GM12801 (cell line): ENCODE results near the gene NUP58.

ENCODE experiments used
- TF ChIP-seq, protein P1 (sequence below): IDR thresholded peaks from one replicate; pipeline ENCODE4 v1.5.1; 2011; ENCODE audit warnings: control low read depth; ENCODE audit not compliant: insufficient read length; ENCODE audit errors: extremely low read depth

NUP58 gene

DNA sequence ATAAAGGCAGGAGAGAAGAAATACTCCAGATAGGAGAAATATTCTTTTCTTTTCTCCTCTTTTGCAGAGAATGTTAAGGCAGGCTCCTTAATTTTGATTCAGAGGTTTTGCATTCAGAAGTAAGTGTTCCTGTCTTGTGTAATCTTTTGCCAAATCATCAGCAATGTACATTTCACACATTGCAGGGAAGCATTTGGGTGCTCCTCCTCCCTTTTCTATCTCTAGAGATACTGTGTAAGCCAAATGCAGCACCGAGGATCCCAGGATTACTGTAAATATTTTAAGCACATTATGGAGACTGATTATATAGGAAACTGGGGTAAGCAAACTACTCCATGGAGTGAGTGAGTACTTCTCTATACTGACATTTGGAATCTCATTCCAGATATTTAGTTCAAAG lies 77.6 kb downstream of the NUP58 start:
- TF ChIP-seq, protein P1, sequence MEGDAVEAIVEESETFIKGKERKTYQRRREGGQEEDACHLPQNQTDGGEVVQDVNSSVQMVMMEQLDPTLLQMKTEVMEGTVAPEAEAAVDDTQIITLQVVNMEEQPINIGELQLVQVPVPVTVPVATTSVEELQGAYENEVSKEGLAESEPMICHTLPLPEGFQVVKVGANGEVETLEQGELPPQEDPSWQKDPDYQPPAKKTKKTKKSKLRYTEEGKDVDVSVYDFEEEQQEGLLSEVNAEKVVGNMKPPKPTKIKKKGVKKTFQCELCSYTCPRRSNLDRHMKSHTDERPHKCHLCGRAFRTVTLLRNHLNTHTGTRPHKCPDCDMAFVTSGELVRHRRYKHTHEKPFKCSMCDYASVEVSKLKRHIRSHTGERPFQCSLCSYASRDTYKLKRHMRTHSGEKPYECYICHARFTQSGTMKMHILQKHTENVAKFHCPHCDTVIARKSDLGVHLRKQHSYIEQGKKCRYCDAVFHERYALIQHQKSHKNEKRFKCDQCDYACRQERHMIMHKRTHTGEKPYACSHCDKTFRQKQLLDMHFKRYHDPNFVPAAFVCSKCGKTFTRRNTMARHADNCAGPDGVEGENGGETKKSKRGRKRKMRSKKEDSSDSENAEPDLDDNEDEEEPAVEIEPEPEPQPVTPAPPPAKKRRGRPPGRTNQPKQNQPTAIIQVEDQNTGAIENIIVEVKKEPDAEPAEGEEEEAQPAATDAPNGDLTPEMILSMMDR: no peak

DNA sequence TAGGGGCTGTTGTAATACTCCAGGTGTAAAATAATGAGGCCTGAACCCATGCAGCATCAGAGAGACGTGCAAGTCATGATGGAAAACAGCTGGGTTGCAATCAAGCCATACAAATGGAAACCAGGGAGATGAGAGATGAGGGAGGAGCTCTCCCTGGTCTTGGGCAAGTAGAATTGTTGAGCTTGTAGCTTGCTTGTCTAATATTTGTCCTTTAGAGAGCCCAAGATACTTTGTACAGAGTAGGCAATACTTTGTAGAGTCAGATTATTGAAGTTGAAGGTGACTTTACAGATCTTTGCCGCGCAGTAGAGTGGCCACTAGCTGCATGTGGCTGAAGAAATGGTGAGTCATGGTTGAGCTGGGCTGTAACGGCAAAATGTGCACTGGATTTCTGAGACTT lies 78.7 kb downstream of the NUP58 start:
- TF ChIP-seq, protein P1: no peak

DNA sequence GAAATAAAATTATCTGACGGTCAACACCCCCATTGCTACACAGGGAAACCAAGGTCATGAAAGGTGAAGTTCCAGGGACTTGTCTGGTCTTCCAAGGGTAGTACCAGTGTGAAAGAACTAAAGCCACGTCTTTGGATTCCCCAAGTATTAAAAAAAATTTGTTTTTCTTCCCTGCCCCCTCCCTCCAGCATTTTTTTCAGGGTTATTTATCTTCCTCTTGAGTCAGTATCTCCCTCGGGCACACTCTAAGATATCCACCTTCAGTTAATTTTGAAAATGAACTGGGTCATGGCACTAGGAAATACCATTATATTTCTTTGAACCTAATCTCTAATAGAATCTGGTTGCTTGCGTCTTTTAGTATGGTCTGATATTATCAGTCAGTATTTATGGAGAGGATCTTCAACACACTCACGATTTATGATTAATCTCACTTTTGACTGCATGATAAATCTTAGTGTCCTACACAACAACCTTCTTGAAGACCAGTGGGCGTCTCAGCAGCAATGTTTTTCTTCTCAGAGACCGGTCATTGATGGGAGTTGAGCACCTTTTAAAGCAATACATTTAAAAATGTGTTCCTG lies 79.4 kb downstream of the NUP58 start:
- TF ChIP-seq, protein P1: no peak

DNA sequence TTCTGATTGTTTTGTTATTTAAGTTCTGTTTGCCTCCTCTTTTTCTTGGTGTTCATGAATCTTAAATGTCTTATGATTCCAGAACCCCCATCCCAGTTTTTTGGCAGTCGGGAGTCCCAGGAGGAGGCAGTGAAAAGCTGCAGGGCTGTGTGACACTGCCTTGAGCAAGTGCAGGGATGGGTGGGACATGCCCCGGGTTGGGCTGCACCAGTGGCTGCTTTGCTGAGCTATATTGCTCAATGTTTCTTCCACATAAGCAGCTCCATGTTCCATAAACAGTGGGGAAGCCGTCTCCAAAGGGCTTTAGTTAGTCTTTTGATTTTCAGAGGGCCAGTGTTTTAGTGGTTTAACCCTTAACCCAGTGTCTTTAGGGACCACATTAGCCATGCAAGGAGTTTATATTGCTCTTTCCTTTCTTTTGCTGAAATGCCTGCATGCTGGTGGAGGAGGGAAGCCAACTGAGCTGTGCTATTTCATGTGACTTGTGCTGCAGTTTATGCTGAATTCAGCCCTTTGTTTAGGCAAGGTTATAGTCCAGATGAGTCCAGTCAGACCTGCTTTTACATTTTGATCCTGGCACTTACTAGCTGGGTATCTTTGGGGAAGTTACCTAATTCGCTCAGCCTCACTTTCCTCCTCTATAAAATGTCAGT lies 83.5 kb downstream of the NUP58 start:
- TF ChIP-seq, protein P1: no peak

DNA sequence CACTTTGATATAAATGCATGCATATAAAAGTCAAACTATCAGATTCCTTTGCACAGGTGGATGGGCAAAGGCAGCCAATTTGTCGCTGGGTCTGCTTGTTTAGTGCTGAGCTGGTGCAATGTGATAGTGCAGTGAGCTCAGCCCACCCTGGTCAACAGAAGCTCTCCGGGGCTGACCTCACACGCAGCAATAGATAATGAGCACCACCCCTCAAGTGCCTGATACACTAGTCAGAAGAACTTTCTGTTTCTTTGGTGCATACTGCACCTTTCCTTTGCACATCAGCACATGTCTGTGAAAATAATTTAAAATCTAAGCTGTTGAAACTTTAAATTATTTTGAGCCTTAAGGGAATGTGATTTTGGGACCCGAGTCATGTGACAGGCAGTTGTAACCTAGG lies 90.5 kb downstream of the NUP58 start:
- TF ChIP-seq, protein P1: no peak
